EH (cell line): ENCODE results near the gene RFX1.
A peak's percentile ranks its signal among the peaks of the same experiment; 100 is the strongest.

Experiments
- DNase-seq: peaks from one replicate; pipeline ENCODE4 v3.0.0-alpha.2; 2015; ENCODE audit warnings: low read depth

RFX1 gene

GRCh38 chr19:13960863-13961784, 45.0 kb downstream of the RFX1 start:
- no peak for DNase-seq

GRCh38 chr19:13959962-13960862, 45.9 kb downstream of the RFX1 start:
- no peak for DNase-seq

GRCh38 chr19:13959141-13959961, 46.8 kb downstream of the RFX1 start:
- no peak for DNase-seq

GRCh38 chr19:13958043-13958442, 48.1 kb downstream of the RFX1 start:
- DNase-seq, result no peak

GRCh38 chr19:13957051-13957450, 49.1 kb downstream of the RFX1 start:
- DNase-seq, result no peak

- no peak for DNase-seq
Observed at GRCh38 chr19:13956365-13956744, 49.8 kb downstream of the RFX1 start.

GRCh38 chr19:13955662-13956364, 50.3 kb downstream of the RFX1 start:
- no peak for DNase-seq

- no peak for DNase-seq
Observed at GRCh38 chr19:13954185-13954584, 51.9 kb downstream of the RFX1 start.

- peak; percentile 80 for DNase-seq
Observed at GRCh38 chr19:13952931-13953531, 53.1 kb downstream of the RFX1 start.

GRCh38 chr19:13952154-13952930, 53.8 kb downstream of the RFX1 start, which contains the start of gene DCAF15:
DCAF15 (plus strand) TSS chr19:13952509; CDS start chr19:13952513, 4 bp downstream.
- DNase-seq, result peak; percentile 100

GRCh38 chr19:13951799-13952153, 54.3 kb downstream of the RFX1 start:
- DNase-seq, result no peak

- no peak for DNase-seq
Observed at GRCh38 chr19:13951043-13951442, 55.1 kb downstream of the RFX1 start.

GRCh38 chr19:13946414-13946813, 59.7 kb downstream of the RFX1 start:
- DNase-seq, result no peak

GRCh38 chr19:13942023-13942684, 64.0 kb downstream of the RFX1 start:
- DNase-seq, result peak; percentile 20

GRCh38 chr19:13938301-13939064, 67.6 kb downstream of the RFX1 start, which contains the start of gene PODNL1:
PODNL1 (minus strand) TSS chr19:13938417; CDS start chr19:13938181, 236 bp downstream.
- peak; percentile 89 for DNase-seq

- peak; percentile 21 for DNase-seq
Observed at GRCh38 chr19:13937479-13938300, 68.4 kb downstream of the RFX1 start.

- no peak for DNase-seq
Observed at GRCh38 chr19:13935765-13936510, 70.2 kb downstream of the RFX1 start.
